PC-9 (cell line): ENCODE data around the gene GIGYF1. TPM values are rescaled to one million over a fixed set of nuclear protein-coding genes. Genes with fewer than 3 reads are reported as not detected.
A peak's percentile ranks its signal among the peaks of the same experiment; 100 is the strongest.

Source experiments
- BruUV-seq: library from RNA; stranded (reverse); fragments of 400-500 nt; replicated peaks from 2 replicates; lab custom pipeline; 2021; lab: Mats Ljungman, UMichigan
- CTCF ChIA-PET: fragments of 300-600 bp; sonication (Branson Sonifier 250); formaldehyde crosslinking; loops from one replicate; lab custom pipeline; 2022; ENCODE audit warnings: antibody characterized with exemption; lab: Charles Lee
- POLR2A ChIA-PET: fragments of 300-600 bp; sonication (Branson Sonifier 250); formaldehyde crosslinking; loops from one replicate; lab custom pipeline; 2022; ENCODE audit warnings: antibody characterized with exemption; ENCODE audit not compliant: unreplicated experiment; lab: Charles Lee
- DNase-seq, 2 experiments: peaks; one replicate each; pipeline versions ENCODE4 v3.0.0 to v3.0.0-alpha.2; 2015 to 2022; ENCODE audit warnings: mixed read lengths in 1 of 2
- H2AFZ ChIP-seq: fragments of 200-600 bp; sonication (generic); 2 replicates; pipeline ENCODE4 v1.8.1; 2017; ENCODE audit warnings: antibody characterized with exemption
- H3F3A ChIP-seq: fragments of 200-600 bp; sonication (generic); 2 replicates; pipeline ENCODE4 v1.8.1; 2017; ENCODE audit warnings: antibody characterized with exemption, mild to moderate bottlenecking, low read depth; ENCODE audit not compliant: insufficient read depth
- H3K27ac ChIP-seq: fragments of 200-600 bp; sonication (generic); 2 replicates; pipeline ENCODE4 v1.6.1; 2016; ENCODE audit warnings: mixed run types
- H3K27me3 ChIP-seq: fragments of 200-600 bp; sonication (generic); 2 replicates; pipeline ENCODE4 v1.6.1; 2016; ENCODE audit warnings: low read depth, mixed run types; ENCODE audit not compliant: insufficient read depth
- H3K36me3 ChIP-seq: fragments of 200-600 bp; sonication (generic); 2 replicates; pipeline ENCODE4 v1.6.1; 2016; ENCODE audit warnings: low read depth, mixed run types
- H3K4me1 ChIP-seq: fragments of 200-600 bp; sonication (generic); replicated peaks from 2 replicates; pipeline ENCODE4 v1.6.1; 2016; ENCODE audit warnings: mixed run types; ENCODE audit not compliant: insufficient read depth
- H3K4me2 ChIP-seq: fragments of 200-600 bp; sonication (generic); 2 replicates; pipeline ENCODE4 v1.6.1; 2017; ENCODE audit warnings: mixed run types
- H3K4me3 ChIP-seq: fragments of 200-600 bp; sonication (generic); 2 replicates; pipeline ENCODE4 v1.6.1; 2016; ENCODE audit warnings: mixed run types
- H3K79me2 ChIP-seq: fragments of 200-600 bp; sonication (generic); 2 replicates; pipeline ENCODE4 v1.6.1; 2017; ENCODE audit warnings: low read depth, mixed run types
- H3K9me2 ChIP-seq: fragments of 200-600 bp; sonication (generic); 2 replicates; pipeline ENCODE4 v1.8.1; 2017; ENCODE audit warnings: mild to moderate bottlenecking; ENCODE audit not compliant: insufficient read depth
- H3K9me3 ChIP-seq: fragments of 200-600 bp; sonication (generic); 2 replicates; pipeline ENCODE4 v1.8.1; 2016; ENCODE audit warnings: low read depth; ENCODE audit not compliant: insufficient read depth
- H4K20me1 ChIP-seq: fragments of 200-600 bp; sonication (generic); 2 replicates; pipeline ENCODE4 v1.8.1; 2017; ENCODE audit not compliant: insufficient read depth
- EZH2 ChIP-seq: fragments of 200-600 bp; sonication (generic); IDR thresholded peaks from 2 replicates; pipeline ENCODE4 v1.8.0; 2017; ENCODE audit warnings: antibody characterized with exemption, low read depth
- intact Hi-C: fragments of 100-400 bp; cut with micrococcal nuclease; formaldehyde crosslinking; loops from one replicate; pipeline ENCODE4 v1.10.0; 2022; ENCODE audit not compliant: unreplicated experiment
- total RNA-seq: library from RNA; stranded (reverse); gene quantifications from 2 replicates; pipeline ENCODE4 v1.2.3, GENCODE V29; 2021
- TF ChIP-seq, protein P1 (sequence below): fragments of 200-600 bp; sonication (generic); conservative IDR thresholded peaks from 2 replicates; pipeline ENCODE4 v1.6.1; 2017; ENCODE audit warnings: mixed run types, antibody characterized with exemption, mild to moderate bottlenecking, moderate library complexity

GIGYF1 gene
- total RNA-seq, 1 experiment from 2014 or later, result 55.1 TPM

DNA sequence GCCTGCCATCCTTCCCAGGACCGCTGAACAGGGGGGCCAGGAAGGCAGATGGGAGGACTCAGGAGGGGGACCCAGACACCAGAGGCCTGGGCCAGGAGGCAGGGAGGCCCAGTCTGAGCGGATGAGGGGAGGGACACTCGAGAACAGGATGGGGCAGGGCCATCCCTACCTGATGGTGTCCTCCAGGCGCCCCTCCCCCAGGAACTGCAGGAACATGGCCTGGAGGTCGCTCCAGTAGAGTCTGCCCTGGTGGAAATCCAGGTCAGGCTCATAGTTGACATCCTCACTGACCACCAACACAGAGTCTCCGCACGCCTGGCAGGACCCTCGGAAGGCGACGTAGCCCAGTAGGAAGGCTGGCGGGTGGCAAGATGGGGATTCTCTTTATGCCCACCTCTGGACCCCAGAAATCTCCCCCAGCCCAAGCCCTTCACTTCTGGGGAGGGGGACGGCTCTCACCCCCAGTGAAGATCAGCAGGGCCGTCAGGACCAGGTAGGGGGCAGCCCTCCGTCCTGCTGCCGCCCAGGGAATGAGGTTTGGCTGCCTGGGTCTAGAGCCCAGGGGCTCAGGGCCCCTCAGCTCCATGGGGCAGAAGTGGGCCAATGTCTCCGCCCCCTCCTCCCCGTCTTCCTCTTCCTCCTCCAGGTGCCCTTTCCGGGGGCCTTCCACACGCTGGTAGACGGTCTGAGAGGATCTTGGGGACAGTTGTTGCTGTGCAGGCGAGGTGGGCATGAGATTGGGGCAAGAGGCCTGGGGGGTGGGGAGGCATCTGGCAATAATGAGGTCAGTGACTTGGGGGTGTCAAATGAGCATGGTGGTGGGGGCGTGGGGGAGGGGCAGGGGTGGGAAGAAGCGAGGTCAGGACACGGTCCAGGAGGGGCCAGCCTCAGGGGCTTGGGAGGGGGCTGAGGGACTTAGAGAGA, 53.3 kb downstream of the GIGYF1 start:
- no peaks in the 10 kb centered on the region for H3K9me3 ChIP-seq
- no peaks in the 10 kb centered on the region for H3K79me2 ChIP-seq
- H3K27me3 ChIP-seq, result no peaks in the 10 kb centered on the region
- no peaks in the 10 kb centered on the region for H3K4me1 ChIP-seq
- ChIA-PET CTCF (no interaction called here), POLR2A (no interaction called here)
- intact Hi-C loops, result no loop called here
- H2AFZ ChIP-seq, result no peak overlapping the region
- H3K4me3 ChIP-seq, result no peak overlapping the region
- no peak for DNase-seq
- no peaks in the 10 kb centered on the region for H3K36me3 ChIP-seq
- no TSS peak for BruUV-seq
- no peaks in the 10 kb centered on the region for H3K9me2 ChIP-seq
- H4K20me1 ChIP-seq, result no peaks in the 10 kb centered on the region
- no peak overlapping the region for H3K27ac ChIP-seq
- H3F3A ChIP-seq, result peaks cover 11% of the 10 kb centered on the region
- no peak overlapping the region for H3K4me2 ChIP-seq
- TF ChIP-seq EZH2, result no peak
- TF ChIP-seq, protein P1, sequence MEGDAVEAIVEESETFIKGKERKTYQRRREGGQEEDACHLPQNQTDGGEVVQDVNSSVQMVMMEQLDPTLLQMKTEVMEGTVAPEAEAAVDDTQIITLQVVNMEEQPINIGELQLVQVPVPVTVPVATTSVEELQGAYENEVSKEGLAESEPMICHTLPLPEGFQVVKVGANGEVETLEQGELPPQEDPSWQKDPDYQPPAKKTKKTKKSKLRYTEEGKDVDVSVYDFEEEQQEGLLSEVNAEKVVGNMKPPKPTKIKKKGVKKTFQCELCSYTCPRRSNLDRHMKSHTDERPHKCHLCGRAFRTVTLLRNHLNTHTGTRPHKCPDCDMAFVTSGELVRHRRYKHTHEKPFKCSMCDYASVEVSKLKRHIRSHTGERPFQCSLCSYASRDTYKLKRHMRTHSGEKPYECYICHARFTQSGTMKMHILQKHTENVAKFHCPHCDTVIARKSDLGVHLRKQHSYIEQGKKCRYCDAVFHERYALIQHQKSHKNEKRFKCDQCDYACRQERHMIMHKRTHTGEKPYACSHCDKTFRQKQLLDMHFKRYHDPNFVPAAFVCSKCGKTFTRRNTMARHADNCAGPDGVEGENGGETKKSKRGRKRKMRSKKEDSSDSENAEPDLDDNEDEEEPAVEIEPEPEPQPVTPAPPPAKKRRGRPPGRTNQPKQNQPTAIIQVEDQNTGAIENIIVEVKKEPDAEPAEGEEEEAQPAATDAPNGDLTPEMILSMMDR, result no peak

DNA sequence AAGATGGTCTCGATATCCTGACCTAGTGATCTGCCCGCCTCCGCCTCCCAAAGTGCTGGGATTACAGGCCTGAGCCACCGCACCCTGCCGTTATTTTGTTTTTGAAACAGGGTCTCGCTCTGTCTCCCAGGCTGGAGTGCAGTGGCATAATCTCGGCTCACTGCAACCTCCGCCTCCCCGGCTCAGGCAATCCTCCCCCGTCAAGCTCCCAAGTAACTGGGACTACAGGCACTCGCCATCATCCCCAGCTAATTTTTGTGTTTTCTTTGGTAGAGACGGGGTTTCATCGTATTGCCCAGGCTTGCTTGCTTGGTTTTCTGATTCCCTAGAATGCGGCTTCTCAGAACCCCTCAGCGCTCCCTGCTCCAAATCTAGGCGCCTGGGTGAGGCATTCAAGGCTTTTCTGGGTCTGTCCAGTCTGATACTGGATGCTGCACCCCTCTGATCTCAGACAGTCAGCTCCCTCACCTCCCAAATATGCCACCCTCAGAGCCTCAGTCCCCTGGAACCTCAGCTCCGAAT, 54.0 kb downstream of the GIGYF1 start:
- Histone ChIP-seq H3K4me1 (no peaks in the 10 kb centered on the region), H3K9me3 (no peaks in the 10 kb centered on the region), H3K27me3 (no peaks in the 10 kb centered on the region), H3K79me2 (no peaks in the 10 kb centered on the region), H3F3A (peaks cover 11% of the 10 kb centered on the region), H3K4me2 (no peak overlapping the region), H3K9me2 (no peaks in the 10 kb centered on the region), H3K36me3 (no peaks in the 10 kb centered on the region), H4K20me1 (no peaks in the 10 kb centered on the region), H3K27ac (no peak overlapping the region), H2AFZ (no peak overlapping the region), H3K4me3 (no peak overlapping the region)
- CTCF ChIA-PET, result interaction anchor here (0.6 kb wide), 1 partner anchor 187 kb away, joined by 9 read pairs; the partner anchor contains the start of gene EPHB4
- TF ChIP-seq EZH2, result no peak
- TF ChIP-seq, protein P1, result no peak
- no TSS peak for BruUV-seq
- no peak for DNase-seq
- intact Hi-C loops, result no loop called here
- POLR2A ChIA-PET, result no interaction called here

- ChIA-PET CTCF (interaction anchor here (0.6 to 1.4 kb wide), 4 partner anchors 21 to 92 kb away, joined by 3 to 7 read pairs (median 4); partner anchors contain the start of gene MOSPD3), POLR2A (interaction anchor here (0.6 to 1.2 kb wide), 7 partner anchors 21 to 495 kb away, joined by 3 to 22 read pairs (median 8); partner anchors contain the start of genes GNB2 and MOSPD3)
- intact Hi-C loops, result no loop called here
- H3K79me2 ChIP-seq, result no peaks in the 10 kb centered on the region
- no peaks in the 10 kb centered on the region for H3K9me2 ChIP-seq
- H4K20me1 ChIP-seq, result no peaks in the 10 kb centered on the region
- H3F3A ChIP-seq, result peaks cover 17% of the 10 kb centered on the region
- BruUV-seq, result no TSS peak
- H3K4me1 ChIP-seq, result no peaks in the 10 kb centered on the region
- H3K27me3 ChIP-seq, result no peaks in the 10 kb centered on the region
- H3K4me2 ChIP-seq, result peak overlapping the region; percentile 96
- peak in 1 of 2 experiments; percentile 73 for DNase-seq
- H3K4me3 ChIP-seq, result peak overlapping the region; percentile 65
- no peak for TF ChIP-seq EZH2
- TF ChIP-seq, protein P1, result peak; percentile 68
- H3K27ac ChIP-seq, result no peak overlapping the region
- H2AFZ ChIP-seq, result peak overlapping the region; percentile 99
- no peaks in the 10 kb centered on the region for H3K36me3 ChIP-seq
- no peaks in the 10 kb centered on the region for H3K9me3 ChIP-seq
Measured at GRCh38 chr7:100632951-100633717, 60.9 kb downstream of the GIGYF1 start.
